Measurements from ENCODE around the gene SLC8A1.

- no peak for TF ChIP-seq CTCF (IDR thresholded peaks at IDR 0.05)
- TF ChIP-seq POLR2A (IDR thresholded peaks at IDR 0.05): no peak
- TF ChIP-seq EP300 (IDR thresholded peaks at IDR 0.05): no peak
- no peak for TF ChIP-seq POLR2AphosphoS5 (IDR thresholded peaks at IDR 0.05)
These were observed 103.2 kb downstream of the SLC8A1 start for GRCh38 chr2:40348665-40349064.

All from upper lobe of left lung (tissue), 4 donors.